Heart right ventricle (tissue), 16 donors: ENCODE data around the gene SGCB. TPM values are rescaled to one million over a fixed set of nuclear protein-coding genes. Genes with fewer than 3 reads are reported as not detected.

Experiments
- ATAC-seq, 8 donors: fragments of 200-7000 bp; cut with Tn5 transposase; one replicate each; pipeline ENCODE4 v1.9.1; 2020; ENCODE audit warnings: mild to moderate bottlenecking in 8 of 8, moderate library complexity in 8 of 8, moderate number of reproducible peaks in 1 of 8
- DNase-seq, 2 donors: peaks; one replicate each; pipeline ENCODE4 v3.0.0-alpha.2; 2020
- H3K27ac ChIP-seq, 10 donors: fragments of 200-600 bp; sonication (generic) in 2 of 10; one replicate each; pipeline versions ENCODE4 v1.5.0 to v1.8.0; 2020 to 2022; ENCODE audit warnings: mild to moderate bottlenecking in 3 of 10
- H3K27me3 ChIP-seq, 7 donors: fragments of 200-600 bp; one replicate each; pipeline ENCODE4 v1.8.0; 2021 to 2022; ENCODE audit warnings: mild to moderate bottlenecking in 2 of 7
- H3K36me3 ChIP-seq, 9 donors: fragments of 200-600 bp; sonication (generic) in 1 of 9; one replicate each; pipeline versions ENCODE4 v1.5.0 to v1.8.0; 2020 to 2022; ENCODE audit warnings: mild to moderate bottlenecking in 2 of 9
- H3K4me1 ChIP-seq, 9 donors: fragments of 200-600 bp; sonication (generic) in 1 of 9; one replicate each; pipeline versions ENCODE4 v1.5.0 to v1.8.0; 2020 to 2022; ENCODE audit warnings: mild to moderate bottlenecking in 4 of 9
- H3K4me3 ChIP-seq, 10 donors: fragments of 200-600 bp; sonication (generic) in 2 of 10; one replicate each; pipeline versions ENCODE4 v1.5.0 to v1.8.0; 2020 to 2022; ENCODE audit warnings: mild to moderate bottlenecking in 7 of 10, moderate library complexity in 2 of 10
- H3K9me3 ChIP-seq, 11 donors: fragments of 200-600 bp in 10 of 11; sonication (generic) in 2 of 11; one replicate each; pipeline versions ENCODE4 v1.5.0 to v1.8.0; 2013 to 2022; ENCODE audit warnings: mild to moderate bottlenecking in 2 of 11, control low read depth in 1 of 11, moderate library complexity in 1 of 11
- CTCF ChIP-seq, 9 donors: fragments of 200-600 bp; sonication (generic) in 2 of 9; IDR thresholded peaks; one replicate each; pipeline versions ENCODE4 v1.5.0 to v1.8.0; 2021 to 2022; ENCODE audit warnings: antibody characterized with exemption in 9 of 9, mild to moderate bottlenecking in 5 of 9, moderate library complexity in 1 of 9
- WGBS, 2 donors: extraction: QIAGEN DNeasy Blood & Tissue Kit; methylation state at CpG; one replicate each; pipeline ENCODE4 v1.1.7; 2013; ENCODE audit warnings: inconsistent platforms in 1 of 2; 5-methylcytosine and 5-hydroxymethylcytosine counted together
- intact Hi-C, 10 donors: fragments of 100-400 bp; cut with DNase I; formaldehyde crosslinking; loops; one replicate each; pipeline versions ENCODE4 v1.11.1 to v1.14.2; 2022
- polyA plus RNA-seq, 2 donors: library from polyadenylated mRNA; stranded (reverse); fragments of 200-250 nt; gene quantifications; one replicate each; pipeline ENCODE4 v1.2.3, GENCODE V29; 2013
- total RNA-seq, 10 donors: library from RNA; stranded (reverse); fragmentation: NEBNext Ultra II Directional in 3 of 10; extraction: Animal tissue kit (Norgen Biotek cat#: 25700) in 3 of 10; gene quantifications; one replicate each; pipeline versions ENCODE4 v1.2.1 to v1.2.4, GENCODE V29; 2021 to 2023
- donor health status: Arrhythmogenic right ventricular cardiomyopathy.
- donor health status: ischemic (EF 13 %, LVEDD 7.1; RV severe dilation, severe dysfunction).
- donor health status: healthy with polysubstance abuse.
- donor health status: DM: no; HTN: yes; CAD: no.
- donor health status: DM: no; HTN: no; CAD: no.
- donor health status: ischemic (EF 25% LVEDD 6.9; RV normal size, moderate dysfunction).
- donor health status: ischemic (EF 25% LVEDD 5.7; RV mildly dilated, moderate dysfunction).
- donor health status: healthy.
- donor health status: DM: yes; HTN: yes; CAD: no.
- donor health status: Ischemic cardiomyopathy.
- donor health status: ischemic (EF 35%, LVEDD 5.7; RV mildly dilated, moderate dysfunction).
- donor health status: nonischemic (EF 11% LVEDD 7.7; RV severe dilation, severe dysfunction).
- donor health status: DM: yes; HTN: yes; CAD: no.
- donor health status: PGD.
- donor health status: ischemic (EF 29% LVEDD 5.4; RV normal size, mild dysfunction).
- donor health status: nonischemic (EF 23%, LVEDD 6.1; RV moderate dilation, normal function).

The SGCB gene
- total and polyA plus RNA-seq, 12 donors = 14.3 to 124 (median 89.4) TPM

DNA sequence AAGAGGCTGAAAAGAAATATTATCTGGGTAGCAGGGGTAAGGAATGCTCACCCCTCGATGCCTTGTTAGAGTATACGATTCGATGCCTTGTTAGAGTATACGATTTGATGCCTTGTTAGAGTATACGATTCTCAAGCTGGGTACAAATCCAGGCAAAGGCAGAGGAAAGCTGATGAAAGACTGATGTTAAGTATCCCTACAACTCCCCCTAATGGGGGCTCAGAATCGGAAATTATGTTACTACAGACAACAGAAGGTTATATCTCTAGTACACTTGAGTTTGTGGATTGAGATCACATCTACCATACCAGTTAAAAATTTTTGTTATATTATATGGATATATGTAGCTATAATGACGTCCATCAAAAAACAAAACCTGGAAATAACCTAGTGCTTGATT, 22.7 kb downstream of the SGCB start:
- no peaks in the 10 kb centered on the region for H3K27me3 ChIP-seq
- H3K36me3 ChIP-seq = peaks cover 0 to 74% (median 0%) of the 10 kb centered on the region in 9 donors
- H3K27ac ChIP-seq = no peak overlapping the region
- H3K9me3 ChIP-seq = no peaks in the 10 kb centered on the region
- DNase-seq (no peak), ATAC-seq (no peak)
- 76 to 81% methylated on average over 7 of the region's 7 CpGs for WGBS, 2 donors
- H3K4me1 ChIP-seq = peaks cover 0 to 10% (median 0%) of the 10 kb centered on the region in 9 donors
- no peak overlapping the region for H3K4me3 ChIP-seq
- intact Hi-C loops = loop anchor here in 2 of 10 donors (5.0 to 10.0 kb wide), 2 partner anchors 121 to 173 kb away; partner anchors contain the start of gene DCUN1D4 (in 1 of the 2)
- peak in 3 of 9 donors; percentile 6 to 19 (median 11) for TF ChIP-seq CTCF (IDR thresholded peaks at IDR 0.05)

GRCh38 chr4:52014903-52015302, 23.2 kb downstream of the SGCB start:
- ATAC-seq (no peak), DNase-seq (no peak)
- H3K9me3 ChIP-seq = no peaks in the 10 kb centered on the region
- peaks cover 0 to 70% (median 0%) of the 10 kb centered on the region in 9 donors for H3K36me3 ChIP-seq
- WGBS, 2 donors = 72 to 73% methylated on average over 1 of the region's 1 CpG
- H3K27me3 ChIP-seq = no peaks in the 10 kb centered on the region
- peaks cover 0 to 9% (median 0%) of the 10 kb centered on the region in 9 donors for H3K4me1 ChIP-seq
- no peak for TF ChIP-seq CTCF (IDR thresholded peaks at IDR 0.05)
- intact Hi-C loops = loop anchor here in 2 of 10 donors (5.0 to 10.0 kb wide), 2 partner anchors 120 to 173 kb away; partner anchors contain the start of gene DCUN1D4 (in 1 of the 2)
- H3K27ac ChIP-seq = no peak overlapping the region
- H3K4me3 ChIP-seq = no peak overlapping the region

DNA sequence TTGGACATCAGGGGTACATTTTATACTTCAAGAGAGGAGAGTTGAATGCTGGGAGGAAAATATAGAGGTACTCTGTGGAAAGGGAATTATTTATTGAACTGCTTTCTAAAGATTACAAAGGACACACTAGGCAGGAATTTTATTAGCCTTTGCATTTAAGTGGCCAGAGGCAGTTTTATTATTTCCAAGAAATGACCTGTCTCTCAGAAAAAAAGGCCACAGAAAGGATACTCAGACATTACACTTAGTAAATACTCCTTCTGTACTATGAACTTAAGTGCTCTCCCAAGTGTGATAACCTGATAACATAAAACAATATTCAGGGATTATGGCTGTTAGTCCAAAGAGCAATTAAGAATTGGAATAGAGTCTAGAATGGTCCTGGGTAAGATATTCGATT, 25.4 kb downstream of the SGCB start:
- Histone ChIP-seq H3K27me3 (no peaks in the 10 kb centered on the region), H3K27ac (no peak overlapping the region), H3K4me3 (no peak overlapping the region), H3K4me1 (peaks cover 0 to 6% (median 0%) of the 10 kb centered on the region in 9 donors), H3K36me3 (peaks cover 0 to 56% (median 0%) of the 10 kb centered on the region in 9 donors), H3K9me3 (peaks cover 0 to 4% (median 0%) of the 10 kb centered on the region in 11 donors)
- WGBS, 2 donors = 91 to 93% methylated on average over 1 of the region's 1 CpG
- ATAC-seq = no peak
- intact Hi-C loops = loop anchor here in 1 of 10 donors (10.0 kb wide), 1 partner anchor 118 kb away; no protein-coding TSS in a partner anchor
- no peak for TF ChIP-seq CTCF (IDR thresholded peaks at IDR 0.05)
- no peak for DNase-seq

- Histone ChIP-seq H3K4me3 (no peak overlapping the region), H3K4me1 (peaks cover 0 to 6% (median 0%) of the 10 kb centered on the region in 9 donors), H3K36me3 (peaks cover 0 to 39% (median 0%) of the 10 kb centered on the region in 9 donors), H3K9me3 (peaks cover 0 to 4% (median 0%) of the 10 kb centered on the region in 11 donors), H3K27ac (no peak overlapping the region), H3K27me3 (no peaks in the 10 kb centered on the region)
- intact Hi-C loops = loop anchor here in 1 of 10 donors (10.0 kb wide), 1 partner anchor 116 kb away; no protein-coding TSS in a partner anchor
- no peak for DNase-seq
- WGBS, 2 donors = 97 to 98% methylated on average over 2 of the region's 2 CpGs
- ATAC-seq = no peak
- no peak for TF ChIP-seq CTCF (IDR thresholded peaks at IDR 0.05)
Observed at GRCh38 chr4:52010986-52011385, 27.1 kb downstream of the SGCB start.
